ENCODE results near the gene OR10C1. TPM values are rescaled to one million over a fixed set of nuclear protein-coding genes. Genes with fewer than 3 reads are reported as not detected.

OR10C1 gene
- total RNA-seq, 2 experiments from 2014 or later, result not detected

- H3K9me3 Mint-ChIP-seq, result peaks cover 2% of the 10 kb centered on the region
- no peaks in the 10 kb centered on the region for H3K4me1 Mint-ChIP-seq
- H3K4me3 Mint-ChIP-seq, result no peak overlapping the region
- no peak for DNase-seq
- ChIA-PET CTCF (no interaction called here), POLR2A (no interaction called here)
- no peak overlapping the region for H3K27ac Mint-ChIP-seq
- H3K27me3 Mint-ChIP-seq, result peaks cover 12% of the 10 kb centered on the region
- H3K36me3 Mint-ChIP-seq (ENCODE audit: low read depth), result no peaks in the 10 kb centered on the region
Observed at GRCh38 chr6:29451471-29452193, 12.5 kb downstream of the OR10C1 start.

DNA sequence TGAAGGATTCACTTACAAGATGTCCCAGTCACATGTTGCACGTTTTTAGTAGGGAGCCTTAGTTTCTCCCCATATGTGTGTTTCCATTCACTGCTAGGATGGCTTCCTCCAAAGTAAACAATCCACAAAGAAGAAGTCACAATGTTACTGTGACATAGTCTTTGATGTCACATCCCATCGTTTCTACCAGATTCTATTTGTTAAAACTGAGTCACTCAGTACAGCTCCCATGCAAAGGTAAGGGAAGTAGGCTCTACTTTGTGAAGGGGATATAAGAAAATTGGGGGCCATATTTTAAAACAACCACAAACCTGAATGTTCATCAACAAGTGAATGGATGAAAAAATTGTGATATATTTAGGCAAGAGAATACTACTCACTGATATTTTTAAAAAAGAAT lies 17.9 kb downstream of the OR10C1 start, which contains the start of the genes OR11A1 and OR2H1:
TSS of gene OR11A1 (minus strand) at position 101 of the 400 bp plus-strand sequence. CDS start 29,430 bp downstream, outside the sequence.
TSS of gene OR2H1 (plus strand) at position 185 of the 400 bp plus-strand sequence. CDS start 4,615 bp downstream, outside the sequence.
- POLR2A ChIA-PET, result interaction anchor here (1.2 kb wide), 1 partner anchor 21 kb away, joined by 3 read pairs; no protein-coding TSS in a partner anchor
- Mint-ChIP-seq H3K27me3 (peaks cover 26% of the 10 kb centered on the region), H3K36me3 (ENCODE audit: low read depth) (no peaks in the 10 kb centered on the region)

DNA sequence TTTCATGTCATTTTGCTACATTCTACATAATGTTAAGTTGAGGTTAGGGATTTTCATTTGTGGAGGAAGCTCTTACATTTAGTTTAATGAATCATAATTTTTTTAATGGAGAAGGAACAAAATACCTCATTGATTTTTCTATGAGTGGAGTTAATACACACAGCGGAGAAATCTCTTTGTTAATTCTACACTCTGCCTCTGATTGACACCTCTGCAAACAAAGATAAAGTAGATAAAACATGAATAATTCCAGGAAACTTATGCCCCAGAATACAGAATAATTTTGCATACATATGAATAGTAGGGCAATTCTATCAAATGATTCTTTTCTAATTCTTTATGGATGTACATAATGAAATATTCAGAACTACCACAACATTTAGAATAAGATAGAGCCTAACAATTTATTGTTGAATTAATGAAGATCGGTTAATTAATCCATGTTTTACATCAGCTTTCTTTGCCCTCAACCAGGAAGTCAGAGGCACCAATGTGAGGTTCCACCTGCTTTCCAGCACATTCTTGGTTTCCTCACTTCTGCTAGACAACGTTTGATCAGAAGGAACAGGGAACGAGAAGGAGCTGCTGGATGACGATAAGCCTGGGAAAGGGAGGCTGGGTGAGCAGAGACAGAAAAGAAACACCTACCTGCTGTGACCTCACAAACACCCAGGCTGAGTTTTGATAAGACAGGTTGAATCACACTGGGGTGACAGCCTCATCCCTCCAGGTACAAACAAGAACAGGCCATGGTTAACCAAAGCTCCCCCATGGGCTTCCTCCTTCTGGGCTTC lies 22.1 kb downstream of the OR10C1 start:
- POLR2A ChIA-PET, result no interaction called here

More for the DNA sequence above, 17.9 kb downstream of the OR10C1 start, which contains the start of the genes OR11A1 and OR2H1:
- DNase-seq, result no peak
- Mint-ChIP-seq H3K9me3 (no peaks in the 10 kb centered on the region), H3K4me3 (no peak within 1 kb of the TSS), H3K4me1 (no peaks in the 10 kb centered on the region), H3K27ac (no peak within 1 kb of the TSS)
- CTCF ChIA-PET, result no interaction called here

GRCh38 chr6:29462022-29462421 lies 22.9 kb downstream of the OR10C1 start:
- no peaks in the 10 kb centered on the region for H3K9me3 Mint-ChIP-seq
- POLR2A ChIA-PET, result no interaction called here
- peaks cover 23% of the 10 kb centered on the region for H3K27me3 Mint-ChIP-seq
- no peak overlapping the region for H3K4me3 Mint-ChIP-seq
- DNase-seq, result no peak
- H3K36me3 Mint-ChIP-seq (ENCODE audit: low read depth), result no peaks in the 10 kb centered on the region
- CTCF ChIA-PET, result no interaction called here
- H3K4me1 Mint-ChIP-seq, result no peaks in the 10 kb centered on the region
- H3K27ac Mint-ChIP-seq, result no peak overlapping the region

More for the DNA sequence above, 22.1 kb downstream of the OR10C1 start:
- Mint-ChIP-seq H3K27me3 (peaks cover 25% of the 10 kb centered on the region), H3K4me1 (no peaks in the 10 kb centered on the region), H3K36me3 (ENCODE audit: low read depth) (no peaks in the 10 kb centered on the region), H3K9me3 (no peaks in the 10 kb centered on the region), H3K4me3 (no peak overlapping the region), H3K27ac (no peak overlapping the region)
- DNase-seq, result no peak
- CTCF ChIA-PET, result no interaction called here

- Mint-ChIP-seq H3K36me3 (ENCODE audit: low read depth) (no peaks in the 10 kb centered on the region), H3K4me3 (no peak overlapping the region), H3K27ac (no peak overlapping the region), H3K4me1 (no peaks in the 10 kb centered on the region), H3K27me3 (peaks cover 12% of the 10 kb centered on the region), H3K9me3 (no peaks in the 10 kb centered on the region)
- ChIA-PET CTCF (no interaction called here), POLR2A (no interaction called here)
- no peak for DNase-seq
Observed at GRCh38 chr6:29465279-29465678, 26.2 kb downstream of the OR10C1 start.

DNA sequence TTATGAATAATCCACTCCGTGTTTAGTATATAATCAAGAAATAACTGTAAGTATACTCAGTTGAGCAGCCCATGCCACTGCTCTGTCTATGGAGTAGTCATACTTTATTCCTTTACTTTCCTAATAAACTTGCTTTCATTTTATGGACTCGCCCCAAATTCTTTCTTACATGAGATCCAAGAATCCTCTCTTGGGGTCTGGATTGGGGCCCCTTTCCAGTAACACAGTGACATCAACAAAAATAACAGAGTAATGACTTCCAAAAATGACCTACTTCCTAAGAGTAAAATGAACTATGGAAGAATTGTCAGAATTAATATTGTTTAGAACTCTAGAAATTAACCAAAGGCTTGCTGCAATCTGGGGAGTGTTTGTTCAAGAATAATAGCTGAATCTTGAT lies 26.7 kb downstream of the OR10C1 start:
- no peaks in the 10 kb centered on the region for H3K4me1 Mint-ChIP-seq
- H3K9me3 Mint-ChIP-seq, result no peaks in the 10 kb centered on the region
- ChIA-PET CTCF (no interaction called here), POLR2A (no interaction called here)
- H3K27ac Mint-ChIP-seq, result no peak overlapping the region
- no peak overlapping the region for H3K4me3 Mint-ChIP-seq
- no peaks in the 10 kb centered on the region for H3K36me3 Mint-ChIP-seq (ENCODE audit: low read depth)
- H3K27me3 Mint-ChIP-seq, result peaks cover 12% of the 10 kb centered on the region
- no peak for DNase-seq

DNA sequence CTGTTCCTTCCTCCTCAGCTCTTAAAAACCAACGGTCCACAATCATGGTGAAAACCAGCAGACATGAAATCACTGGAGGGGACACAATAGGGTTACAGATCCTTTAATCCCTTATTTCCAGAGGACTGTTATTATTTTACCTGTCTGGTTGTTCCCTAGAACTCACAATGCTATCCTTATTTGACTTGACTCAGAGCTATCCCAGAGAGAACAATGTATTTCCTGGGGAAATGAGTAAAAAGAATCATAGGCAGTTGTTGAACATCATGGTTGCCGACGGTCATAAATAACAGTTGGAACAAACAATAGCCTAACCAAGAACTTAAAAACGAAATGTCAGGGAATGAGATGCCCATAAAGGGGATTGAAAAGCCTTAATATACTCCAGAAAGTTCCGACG lies 27.1 kb downstream of the OR10C1 start:
- Mint-ChIP-seq H3K4me1 (no peaks in the 10 kb centered on the region), H3K36me3 (ENCODE audit: low read depth) (no peaks in the 10 kb centered on the region), H3K27ac (no peak overlapping the region), H3K9me3 (no peaks in the 10 kb centered on the region), H3K27me3 (peaks cover 9% of the 10 kb centered on the region), H3K4me3 (no peak overlapping the region)
- CTCF ChIA-PET, result no interaction called here
- DNase-seq, result no peak
- POLR2A ChIA-PET, result interaction anchor here (0.7 kb wide), 1 partner anchor 145 kb away, joined by 3 read pairs; no protein-coding TSS in a partner anchor

- no peak overlapping the region for H3K27ac Mint-ChIP-seq
- H3K27me3 Mint-ChIP-seq, result no peaks in the 10 kb centered on the region
- no peaks in the 10 kb centered on the region for H3K4me1 Mint-ChIP-seq
- ChIA-PET POLR2A (no interaction called here), CTCF (no interaction called here)
- no peak for DNase-seq
- H3K4me3 Mint-ChIP-seq, result no peak overlapping the region
- no peaks in the 10 kb centered on the region for H3K9me3 Mint-ChIP-seq
- no peaks in the 10 kb centered on the region for H3K36me3 Mint-ChIP-seq (ENCODE audit: low read depth)
Observed at GRCh38 chr6:29474996-29475395, 35.9 kb downstream of the OR10C1 start.

DNA sequence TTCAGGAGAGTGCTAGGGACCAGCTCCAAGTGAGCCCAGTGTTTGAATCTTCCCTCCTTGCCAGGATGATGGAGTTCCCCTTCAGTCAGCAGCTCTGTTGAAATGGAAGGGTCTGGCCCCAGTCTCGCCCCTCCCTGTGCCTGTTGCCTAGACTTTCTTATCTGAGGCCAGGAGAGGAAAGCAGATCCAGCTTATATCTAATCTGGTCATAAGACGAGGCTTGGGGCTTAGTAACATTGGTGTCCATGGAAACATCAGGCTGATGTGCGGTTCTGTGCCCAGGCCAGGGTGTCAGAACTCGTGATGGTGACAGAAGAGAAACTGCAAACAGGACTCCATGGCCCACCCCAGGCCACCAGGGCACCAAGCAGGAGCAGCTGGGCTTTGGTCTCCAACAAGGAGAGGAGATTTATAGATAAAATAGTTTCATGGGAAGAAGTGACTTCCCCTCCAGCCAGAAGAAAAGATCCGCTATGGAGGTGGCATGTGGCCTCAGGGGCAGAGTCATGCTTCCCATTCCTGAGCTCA lies 38.9 kb downstream of the OR10C1 start:
- no peak for DNase-seq
- Mint-ChIP-seq H3K9me3 (no peaks in the 10 kb centered on the region), H3K27me3 (peaks cover 3% of the 10 kb centered on the region), H3K4me3 (no peak overlapping the region), H3K4me1 (no peaks in the 10 kb centered on the region), H3K36me3 (ENCODE audit: low read depth) (no peaks in the 10 kb centered on the region), H3K27ac (no peak overlapping the region)
- CTCF ChIA-PET, result no interaction called here
- POLR2A ChIA-PET, result interaction anchor here (0.9 kb wide), 1 partner anchor 22 kb away, joined by 3 read pairs; the partner anchor contains the start of genes OR11A1 and OR2H1

GRCh38 chr6:29478740-29479139 lies 39.6 kb downstream of the OR10C1 start:
- no peaks in the 10 kb centered on the region for H3K4me1 Mint-ChIP-seq
- CTCF ChIA-PET, result no interaction called here

DNA sequence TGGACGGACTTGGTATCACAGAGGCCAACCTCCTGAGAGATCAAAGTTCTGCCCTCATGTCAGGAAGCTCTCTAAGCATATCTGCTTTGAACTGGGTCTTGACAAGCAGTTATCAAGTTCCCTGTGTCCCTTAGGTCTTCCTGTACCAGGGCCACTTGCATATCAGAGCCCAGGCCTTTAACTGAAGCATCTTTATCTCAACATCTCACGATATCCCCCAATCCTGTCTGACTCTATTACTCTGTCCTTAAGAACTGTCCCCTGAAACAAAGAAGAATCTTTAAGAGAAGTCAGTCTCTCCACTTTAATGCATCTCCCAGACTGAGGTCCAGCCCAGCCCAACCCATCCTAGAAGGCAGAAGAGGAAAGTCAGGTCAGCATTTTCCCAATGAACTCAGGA lies 40.5 kb downstream of the OR10C1 start:
- Mint-ChIP-seq H3K27me3 (peaks cover 3% of the 10 kb centered on the region), H3K27ac (no peak overlapping the region), H3K36me3 (ENCODE audit: low read depth) (no peaks in the 10 kb centered on the region), H3K4me3 (no peak overlapping the region), H3K4me1 (no peaks in the 10 kb centered on the region), H3K9me3 (no peaks in the 10 kb centered on the region)
- ChIA-PET CTCF (no interaction called here), POLR2A (no interaction called here)
- DNase-seq, result no peak

More at GRCh38 chr6:29478740-29479139, 39.6 kb downstream of the OR10C1 start:
- no peak for DNase-seq
- H3K27me3 Mint-ChIP-seq, result peaks cover 3% of the 10 kb centered on the region
- H3K4me3 Mint-ChIP-seq, result no peak overlapping the region
- no peaks in the 10 kb centered on the region for H3K9me3 Mint-ChIP-seq
- H3K27ac Mint-ChIP-seq, result no peak overlapping the region
- POLR2A ChIA-PET, result no interaction called here
- H3K36me3 Mint-ChIP-seq (ENCODE audit: low read depth), result no peaks in the 10 kb centered on the region

- CTCF ChIA-PET, result no interaction called here
- Mint-ChIP-seq H3K4me1 (no peaks in the 10 kb centered on the region), H3K27me3 (peaks cover 6% of the 10 kb centered on the region), H3K36me3 (ENCODE audit: low read depth) (no peaks in the 10 kb centered on the region), H3K4me3 (no peak overlapping the region), H3K9me3 (no peaks in the 10 kb centered on the region), H3K27ac (no peak overlapping the region)
- DNase-seq, result no peak
- POLR2A ChIA-PET, result no interaction called here
Observed at GRCh38 chr6:29483186-29483585, 44.1 kb downstream of the OR10C1 start.

GRCh38 chr6:29483735-29484134 lies 44.6 kb downstream of the OR10C1 start:
- Mint-ChIP-seq H3K36me3 (ENCODE audit: low read depth) (no peaks in the 10 kb centered on the region), H3K27me3 (peaks cover 6% of the 10 kb centered on the region), H3K27ac (no peak overlapping the region), H3K4me3 (no peak overlapping the region), H3K9me3 (no peaks in the 10 kb centered on the region), H3K4me1 (no peaks in the 10 kb centered on the region)
- DNase-seq, result no peak
- POLR2A ChIA-PET, result no interaction called here
- CTCF ChIA-PET, result no interaction called here
